Neural progenitor cell (in vitro differentiated cells): ENCODE data around the gene ADGRD1. TPM values are rescaled to one million over a fixed set of nuclear protein-coding genes. Genes with fewer than 3 reads are reported as not detected.

Experiments
- DNase-seq: peaks from one replicate; pipeline ENCODE4 v3.0.0-alpha.2; 2016; ENCODE audit warnings: low spot score
- H2AFZ ChIP-seq: fragments of 200-600 bp; sonication (generic); replicated peaks from 2 replicates; pipeline ENCODE4 v1.6.1; 2016; ENCODE audit warnings: antibody characterized with exemption
- H3F3A ChIP-seq: fragments of 200-600 bp; sonication (generic); 2 replicates; pipeline ENCODE4 v1.6.1; 2016; ENCODE audit warnings: antibody characterized with exemption, low read depth
- H3K27ac ChIP-seq: fragments of 200-600 bp; sonication (generic); 2 replicates; pipeline ENCODE4 v1.5.1; 2016; ENCODE audit warnings: mild to moderate bottlenecking
- H3K27me3 ChIP-seq: fragments of 200-600 bp; sonication (generic); 2 replicates; pipeline ENCODE4 v1.6.1; 2016; ENCODE audit warnings: mild to moderate bottlenecking, moderate library complexity
- H3K36me3 ChIP-seq: fragments of 200-600 bp; sonication (generic); 2 replicates; pipeline ENCODE4 v1.5.1; 2016
- H3K4me1 ChIP-seq: fragments of 200-600 bp; sonication (generic); 2 replicates; pipeline ENCODE4 v1.6.1; 2016; ENCODE audit warnings: mixed run types
- H3K4me2 ChIP-seq: fragments of 200-600 bp; sonication (generic); 2 replicates; pipeline ENCODE4 v1.6.1; 2016
- H3K4me3 ChIP-seq: fragments of 200-600 bp; sonication (generic); 2 replicates; pipeline ENCODE4 v1.5.1; 2016
- H3K79me2 ChIP-seq: fragments of 200-600 bp; sonication (generic); 2 replicates; pipeline ENCODE4 v1.6.1; 2016; ENCODE audit warnings: low read depth
- H3K9ac ChIP-seq: fragments of 200-600 bp; sonication (generic); 2 replicates; pipeline ENCODE4 v1.6.1; 2016
- H3K9me3 ChIP-seq: fragments of 200-600 bp; sonication (generic); 2 replicates; pipeline ENCODE4 v1.5.1; 2016; ENCODE audit warnings: low read depth
- H4K20me1 ChIP-seq: fragments of 200-600 bp; sonication (generic); 2 replicates; pipeline ENCODE4 v1.6.1; 2016; ENCODE audit warnings: low read depth
- H3K27ac Mint-ChIP-seq: 3 replicates; pipeline ENCODE4 v1.8.0; 2021; ENCODE audit warnings: mixed read lengths
- H3K27me3 Mint-ChIP-seq: 2 replicates; pipeline ENCODE4 v1.8.0; 2022; ENCODE audit warnings: low read depth, mild to moderate bottlenecking, inconsistent platforms, moderate library complexity, mixed read lengths; ENCODE audit not compliant: insufficient read depth
- H3K36me3 Mint-ChIP-seq: 3 replicates; pipeline ENCODE4 v1.8.0; 2021; ENCODE audit warnings: mixed read lengths
- H3K4me1 Mint-ChIP-seq: 3 replicates; pipeline ENCODE4 v1.8.0; 2021; ENCODE audit warnings: mixed read lengths
- H3K4me3 Mint-ChIP-seq: 3 replicates; pipeline ENCODE4 v1.8.0; 2021; ENCODE audit warnings: mild to moderate bottlenecking, moderate library complexity, mixed read lengths
- H3K9me3 Mint-ChIP-seq: 3 replicates; pipeline ENCODE4 v1.8.0; 2020; ENCODE audit warnings: mixed read lengths
- EZH2 ChIP-seq: fragments of 200-600 bp; sonication (generic); IDR thresholded peaks from 2 replicates; pipeline ENCODE4 v1.6.1; 2017; ENCODE audit warnings: antibody characterized with exemption, mild to moderate bottlenecking, moderate library complexity
- EZH2phosphoT487 ChIP-seq: fragments of 200-600 bp; sonication (generic); IDR thresholded peaks from 2 replicates; pipeline ENCODE4 v1.6.1; 2017; ENCODE audit warnings: antibody characterized with exemption
- total RNA-seq: library from RNA; depleted of rRNA; stranded (reverse); fragments of >200 nt; gene quantifications from 2 replicates; pipeline ENCODE4 v1.2.3, GENCODE V29; 2015; ENCODE audit warnings: low replicate concordance
- TF ChIP-seq, protein P1 (sequence below): fragments of 200-600 bp; sonication (generic); IDR thresholded peaks from 2 replicates; pipeline ENCODE4 v1.5.1; 2017; ENCODE audit warnings: antibody characterized with exemption, mild to moderate bottlenecking

The ADGRD1 gene
- total RNA-seq, 1 donor from 2014 or later, result not detected

DNA sequence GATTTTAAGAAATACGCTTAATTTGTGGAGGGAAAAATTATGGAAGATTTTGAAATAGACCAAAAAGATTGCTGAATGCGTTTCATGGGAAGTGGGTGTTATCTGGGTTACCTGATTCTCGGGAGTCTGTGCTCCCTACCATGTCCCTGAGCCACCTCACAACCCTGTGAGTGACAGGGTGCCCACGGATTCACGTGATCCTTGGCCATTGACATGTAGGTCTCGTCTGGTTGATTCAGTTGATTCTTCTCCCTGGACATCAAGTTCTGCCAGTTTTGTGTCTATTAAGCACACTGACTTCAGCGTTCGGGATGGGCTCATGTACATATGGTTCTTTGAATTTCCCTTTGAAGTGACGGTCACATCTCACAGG is 101.4 kb downstream of the ADGRD1 start:
- no peaks in the 10 kb centered on the region for H3K9me3 ChIP-seq
- Mint-ChIP-seq H3K27ac (no peak overlapping the region), H3K9me3 (no peaks in the 10 kb centered on the region), H3K4me3 (no peak overlapping the region), H3K4me1 (peaks cover 10% of the 10 kb centered on the region), H3K27me3 (peaks cover 4% of the 10 kb centered on the region), H3K36me3 (no peaks in the 10 kb centered on the region)
- no peak overlapping the region for H3K4me3 ChIP-seq
- no peak for DNase-seq
- no peaks in the 10 kb centered on the region for H3K36me3 ChIP-seq
- TF ChIP-seq, protein P1, sequence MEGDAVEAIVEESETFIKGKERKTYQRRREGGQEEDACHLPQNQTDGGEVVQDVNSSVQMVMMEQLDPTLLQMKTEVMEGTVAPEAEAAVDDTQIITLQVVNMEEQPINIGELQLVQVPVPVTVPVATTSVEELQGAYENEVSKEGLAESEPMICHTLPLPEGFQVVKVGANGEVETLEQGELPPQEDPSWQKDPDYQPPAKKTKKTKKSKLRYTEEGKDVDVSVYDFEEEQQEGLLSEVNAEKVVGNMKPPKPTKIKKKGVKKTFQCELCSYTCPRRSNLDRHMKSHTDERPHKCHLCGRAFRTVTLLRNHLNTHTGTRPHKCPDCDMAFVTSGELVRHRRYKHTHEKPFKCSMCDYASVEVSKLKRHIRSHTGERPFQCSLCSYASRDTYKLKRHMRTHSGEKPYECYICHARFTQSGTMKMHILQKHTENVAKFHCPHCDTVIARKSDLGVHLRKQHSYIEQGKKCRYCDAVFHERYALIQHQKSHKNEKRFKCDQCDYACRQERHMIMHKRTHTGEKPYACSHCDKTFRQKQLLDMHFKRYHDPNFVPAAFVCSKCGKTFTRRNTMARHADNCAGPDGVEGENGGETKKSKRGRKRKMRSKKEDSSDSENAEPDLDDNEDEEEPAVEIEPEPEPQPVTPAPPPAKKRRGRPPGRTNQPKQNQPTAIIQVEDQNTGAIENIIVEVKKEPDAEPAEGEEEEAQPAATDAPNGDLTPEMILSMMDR, result no peak
- no peak for TF ChIP-seq EZH2
- TF ChIP-seq EZH2phosphoT487, result no peak
- H3K27ac ChIP-seq, result no peak overlapping the region
- no peaks in the 10 kb centered on the region for H3K27me3 ChIP-seq
- H3K4me2 ChIP-seq, result no peak overlapping the region
- H2AFZ ChIP-seq, result no peak overlapping the region
- no peak overlapping the region for H3K9ac ChIP-seq
- H3K4me1 ChIP-seq, result no peaks in the 10 kb centered on the region
- no peaks in the 10 kb centered on the region for H3K79me2 ChIP-seq
- no peaks in the 10 kb centered on the region for H4K20me1 ChIP-seq
- H3F3A ChIP-seq, result no peaks in the 10 kb centered on the region

- H3K9ac ChIP-seq, result no peak overlapping the region
These were observed 102.0 kb downstream of the ADGRD1 start for GRCh38 chr12:131055596-131056233.

DNA sequence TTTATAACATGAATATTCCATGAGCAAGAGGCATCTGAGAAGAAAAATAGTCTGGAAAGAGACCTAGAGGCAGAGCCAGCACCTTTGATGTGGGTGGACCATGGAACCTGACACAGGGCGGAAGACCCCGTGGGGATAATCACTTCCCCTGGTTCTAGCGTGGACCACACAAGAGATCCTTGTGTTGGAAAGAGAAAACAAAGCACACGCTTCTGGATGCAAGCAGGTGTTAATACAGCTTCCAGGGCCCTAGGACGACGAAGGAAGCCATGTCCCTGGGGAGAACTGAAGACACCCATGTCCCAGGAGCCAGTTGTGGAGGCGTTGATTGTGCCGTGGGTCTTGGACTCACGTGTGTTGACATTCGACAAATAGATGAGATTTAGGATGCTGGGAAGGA is 102.9 kb downstream of the ADGRD1 start:
- H3K9me3 ChIP-seq, result no peaks in the 10 kb centered on the region
- H3K27ac ChIP-seq, result no peak overlapping the region
- H3K79me2 ChIP-seq, result no peaks in the 10 kb centered on the region
- H2AFZ ChIP-seq, result no peak overlapping the region
- TF ChIP-seq EZH2, result no peak
- TF ChIP-seq, protein P1, result no peak
- no peak for TF ChIP-seq EZH2phosphoT487
- H3K27me3 Mint-ChIP-seq, result no peaks in the 10 kb centered on the region
- no peak overlapping the region for H3K4me3 ChIP-seq
- H3K27me3 ChIP-seq, result no peaks in the 10 kb centered on the region
- DNase-seq, result no peak
- no peaks in the 10 kb centered on the region for H3K36me3 Mint-ChIP-seq
- no peaks in the 10 kb centered on the region for H4K20me1 ChIP-seq
- no peak overlapping the region for H3K4me3 Mint-ChIP-seq
- no peak overlapping the region for H3K27ac Mint-ChIP-seq
- H3K9ac ChIP-seq, result no peak overlapping the region
- no peaks in the 10 kb centered on the region for H3F3A ChIP-seq
- H3K4me1 Mint-ChIP-seq, result peaks cover 10% of the 10 kb centered on the region
- H3K4me1 ChIP-seq, result no peaks in the 10 kb centered on the region
- H3K4me2 ChIP-seq, result no peak overlapping the region
- H3K9me3 Mint-ChIP-seq, result no peaks in the 10 kb centered on the region
- H3K36me3 ChIP-seq, result no peaks in the 10 kb centered on the region

More at GRCh38 chr12:131055596-131056233, 102.0 kb downstream of the ADGRD1 start:
- Mint-ChIP-seq H3K9me3 (no peaks in the 10 kb centered on the region), H3K36me3 (no peaks in the 10 kb centered on the region), H3K4me3 (no peak overlapping the region), H3K27me3 (peaks cover 4% of the 10 kb centered on the region), H3K4me1 (peaks cover 10% of the 10 kb centered on the region), H3K27ac (no peak overlapping the region)
- no peaks in the 10 kb centered on the region for H3K27me3 ChIP-seq
- no peak overlapping the region for H2AFZ ChIP-seq
- H3K4me3 ChIP-seq, result no peak overlapping the region
- DNase-seq, result no peak
- H3K4me2 ChIP-seq, result no peak overlapping the region
- H3K79me2 ChIP-seq, result no peaks in the 10 kb centered on the region
- H3F3A ChIP-seq, result no peaks in the 10 kb centered on the region
- no peaks in the 10 kb centered on the region for H3K36me3 ChIP-seq
- no peak overlapping the region for H3K27ac ChIP-seq
- H3K9me3 ChIP-seq, result no peaks in the 10 kb centered on the region
- no peaks in the 10 kb centered on the region for H4K20me1 ChIP-seq
- H3K4me1 ChIP-seq, result no peaks in the 10 kb centered on the region
- TF ChIP-seq EZH2phosphoT487 (no peak), EZH2 (no peak)

- Histone ChIP-seq H3K9ac (no peak overlapping the region), H3K79me2 (no peaks in the 10 kb centered on the region), H3K4me3 (no peak overlapping the region), H3K4me1 (no peaks in the 10 kb centered on the region), H3F3A (no peaks in the 10 kb centered on the region), H4K20me1 (no peaks in the 10 kb centered on the region), H3K27ac (no peak overlapping the region), H3K36me3 (no peaks in the 10 kb centered on the region), H3K4me2 (no peak overlapping the region), H3K27me3 (no peaks in the 10 kb centered on the region), H2AFZ (no peak overlapping the region), H3K9me3 (no peaks in the 10 kb centered on the region)
- TF ChIP-seq EZH2phosphoT487 (no peak), EZH2 (no peak)
- TF ChIP-seq, protein P1, result no peak
- DNase-seq, result no peak
- no peaks in the 10 kb centered on the region for H3K36me3 Mint-ChIP-seq
- no peaks in the 10 kb centered on the region for H3K27me3 Mint-ChIP-seq
- no peaks in the 10 kb centered on the region for H3K9me3 Mint-ChIP-seq
- peaks cover 10% of the 10 kb centered on the region for H3K4me1 Mint-ChIP-seq
- H3K27ac Mint-ChIP-seq, result no peak overlapping the region
- no peak overlapping the region for H3K4me3 Mint-ChIP-seq
These were observed 103.6 kb downstream of the ADGRD1 start for GRCh38 chr12:131057211-131057721.
